RKO (cell line): ENCODE measurements around the gene ZNF460.
A peak's percentile ranks its signal among the peaks of the same experiment; 100 is the strongest.

Experiments
- DNase-seq: peaks from one replicate; pipeline ENCODE4 v3.0.0-alpha.2; 2016; ENCODE audit warnings: low spot score

Gene ZNF460

DNA sequence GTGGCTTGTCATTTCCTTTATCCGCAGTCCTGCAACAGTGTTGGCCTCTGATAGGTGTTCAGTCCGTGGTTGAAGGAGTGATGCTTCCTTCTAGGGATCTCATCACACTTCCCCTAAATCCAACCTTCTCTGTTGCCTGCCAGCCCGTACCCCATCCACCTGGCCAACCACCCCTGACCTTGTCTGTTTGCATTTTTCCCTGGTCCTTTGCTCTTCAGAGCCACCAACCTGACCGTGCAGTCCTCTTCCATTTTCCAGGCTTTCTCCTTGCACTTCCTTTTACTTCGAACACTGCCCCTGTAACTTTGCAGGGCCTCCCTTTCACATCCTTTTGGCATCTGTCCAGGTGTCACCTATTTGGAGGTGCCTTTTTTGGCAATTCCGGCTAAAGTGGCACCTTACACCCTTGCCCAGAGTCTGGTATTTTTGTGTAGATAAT lies 696 bp downstream of the ZNF460 start:
- peak; percentile 37 for DNase-seq

DNA sequence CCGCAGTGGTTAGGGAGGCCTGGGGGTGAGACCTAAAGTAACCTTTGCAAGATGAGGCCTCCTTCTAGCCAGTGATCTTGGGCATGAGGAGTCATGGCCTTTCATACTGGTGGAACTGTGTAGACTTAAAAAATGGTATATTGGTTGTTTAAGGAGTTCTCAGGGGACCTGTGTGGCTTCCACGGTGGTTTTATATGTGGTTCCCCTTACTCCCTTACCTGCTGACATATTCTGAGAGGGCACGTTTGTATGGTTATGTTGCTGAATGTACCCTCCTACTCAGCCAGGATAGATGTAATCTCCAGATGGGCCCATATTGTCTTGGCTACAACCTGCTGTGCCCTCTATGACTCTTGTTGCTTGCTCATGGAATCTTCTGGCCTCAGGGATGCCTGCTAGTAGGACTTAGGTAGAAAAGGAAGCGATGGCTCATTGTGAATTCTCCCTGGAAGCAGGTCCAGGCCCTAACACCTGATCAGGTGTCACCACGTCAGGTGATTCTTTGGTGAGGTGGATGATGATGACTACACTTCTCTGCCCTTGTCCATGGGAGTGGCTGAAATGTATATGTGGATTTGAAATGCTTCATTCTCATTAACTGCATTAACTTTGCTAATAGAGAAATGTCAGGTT lies 1.8 kb downstream of the ZNF460 start:
- peak; percentile 29 for DNase-seq

DNA sequence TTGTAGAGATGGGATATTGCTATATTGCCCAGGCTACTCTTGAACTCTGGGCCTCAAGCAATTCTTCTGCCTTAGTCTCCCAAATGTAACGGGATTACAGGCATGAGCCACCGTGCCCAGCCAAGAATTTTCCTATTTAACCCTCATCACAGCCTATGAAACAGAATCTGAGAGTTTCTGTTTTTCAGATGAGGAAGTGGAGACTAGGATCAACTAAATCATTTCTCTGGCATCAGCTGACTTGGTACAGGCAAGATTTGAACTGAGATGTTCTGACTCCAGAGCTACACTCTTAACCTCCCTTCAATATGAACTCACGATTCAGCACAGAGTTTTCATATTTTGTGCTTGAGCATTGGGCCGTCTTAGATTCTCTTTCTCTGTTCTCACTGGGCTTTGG lies 8.1 kb downstream of the ZNF460 start:
- DNase-seq, result no peak

GRCh38 chr19:57290970-57291369 lies 10.7 kb downstream of the ZNF460 start:
- no peak for DNase-seq

DNA sequence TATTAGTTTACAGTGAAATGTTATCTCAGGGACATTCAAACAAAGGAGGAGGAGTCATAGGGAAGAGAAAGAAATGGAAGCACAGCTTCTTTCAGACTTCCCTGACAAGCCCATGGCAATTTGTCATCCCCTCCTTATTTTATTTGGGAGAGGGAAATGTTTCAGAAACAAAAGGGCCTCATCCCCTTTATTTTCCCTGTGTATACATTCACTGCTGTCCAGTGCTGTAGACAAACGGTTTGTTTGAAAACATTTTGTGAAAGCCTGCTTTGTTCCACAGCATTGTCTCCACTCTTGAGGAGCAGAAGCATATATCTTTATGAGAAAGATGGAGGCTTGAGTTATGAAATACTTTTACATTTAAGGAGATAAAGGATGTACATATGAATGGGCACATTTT lies 12.3 kb downstream of the ZNF460 start:
- no peak for DNase-seq

DNA sequence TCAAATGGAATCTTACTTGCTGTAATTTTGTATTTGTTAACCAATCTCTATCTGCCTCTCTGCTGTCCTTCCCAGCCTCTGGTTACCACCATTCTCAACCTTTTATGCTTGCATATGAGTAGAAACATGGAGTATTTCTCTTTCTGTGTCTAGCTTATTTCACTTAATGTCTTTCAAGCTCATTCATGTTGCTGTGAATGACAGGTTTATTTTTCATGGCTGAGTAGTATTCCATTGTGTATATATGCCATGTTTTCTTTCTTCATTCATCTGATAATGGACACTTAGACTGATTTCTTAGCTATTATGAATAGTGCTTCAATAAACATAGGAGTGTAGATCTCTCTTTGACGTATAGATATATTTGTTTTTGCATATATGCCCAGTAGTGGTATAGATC lies 13.4 kb downstream of the ZNF460 start:
- no peak for DNase-seq

DNA sequence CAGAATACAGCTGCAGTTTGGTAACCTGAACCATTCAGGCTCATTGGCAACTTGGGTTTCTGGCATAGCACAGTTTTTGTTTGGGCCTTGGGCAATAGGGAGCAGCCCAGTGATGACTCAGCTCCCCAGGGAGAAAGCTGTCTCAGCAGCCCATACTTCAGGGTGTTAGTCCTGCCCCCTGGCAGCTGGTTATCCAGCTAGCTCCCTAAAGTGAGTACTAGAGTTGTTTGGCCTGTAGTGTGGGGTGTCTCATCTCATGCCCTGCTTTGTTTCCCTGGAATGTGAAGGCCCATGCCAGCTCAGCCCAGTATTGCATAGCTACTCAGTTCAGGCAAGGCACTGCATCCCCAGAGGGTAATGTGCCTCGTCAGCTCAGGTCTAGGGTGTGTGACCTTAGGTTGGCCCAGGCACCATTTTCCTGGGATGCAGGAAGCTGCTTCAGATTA lies 21.8 kb downstream of the ZNF460 start:
- DNase-seq, result peak; percentile 66

GRCh38 chr19:57302727-57303401 lies 22.6 kb downstream of the ZNF460 start:
- DNase-seq, result peak; percentile 19

DNA sequence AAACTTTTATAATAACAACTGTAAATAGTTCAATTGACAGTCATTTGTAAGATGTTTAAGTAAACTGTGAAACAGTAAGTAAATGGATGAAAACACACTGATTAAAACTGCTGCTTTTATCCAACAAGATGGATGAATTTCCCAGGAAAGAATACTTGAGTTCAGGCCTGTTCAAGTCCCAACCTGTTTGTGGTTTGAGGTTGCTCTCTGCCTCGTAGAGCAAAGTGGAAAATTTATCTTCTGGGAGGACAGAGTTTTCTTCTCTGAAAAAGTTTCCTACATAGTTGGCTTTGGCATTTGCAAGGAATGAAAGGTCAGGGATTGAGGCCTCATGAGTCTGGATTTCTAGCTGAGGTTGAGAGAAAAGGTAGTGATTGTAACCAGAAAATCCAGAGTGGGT lies 24.8 kb downstream of the ZNF460 start:
- no peak for DNase-seq

DNA sequence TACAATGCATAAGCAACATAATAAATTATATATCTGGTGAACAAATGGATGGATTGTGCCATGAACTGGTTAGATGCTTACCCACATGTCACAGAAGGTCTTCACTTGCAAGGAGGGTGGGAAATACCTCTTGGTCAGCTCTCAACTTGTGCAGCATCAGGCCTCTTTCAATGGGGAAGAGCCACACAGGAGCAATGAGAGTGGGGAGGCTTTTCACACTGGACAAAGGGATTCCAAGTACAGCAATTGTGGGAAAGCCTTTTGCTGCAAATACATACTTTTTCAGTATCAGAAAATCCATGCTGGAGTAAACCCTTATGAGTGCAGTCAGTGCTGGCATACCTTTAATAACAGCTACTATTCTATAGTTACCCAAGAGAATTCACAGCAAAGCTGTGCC lies 28.2 kb downstream of the ZNF460 start:
- no peak for DNase-seq

DNA sequence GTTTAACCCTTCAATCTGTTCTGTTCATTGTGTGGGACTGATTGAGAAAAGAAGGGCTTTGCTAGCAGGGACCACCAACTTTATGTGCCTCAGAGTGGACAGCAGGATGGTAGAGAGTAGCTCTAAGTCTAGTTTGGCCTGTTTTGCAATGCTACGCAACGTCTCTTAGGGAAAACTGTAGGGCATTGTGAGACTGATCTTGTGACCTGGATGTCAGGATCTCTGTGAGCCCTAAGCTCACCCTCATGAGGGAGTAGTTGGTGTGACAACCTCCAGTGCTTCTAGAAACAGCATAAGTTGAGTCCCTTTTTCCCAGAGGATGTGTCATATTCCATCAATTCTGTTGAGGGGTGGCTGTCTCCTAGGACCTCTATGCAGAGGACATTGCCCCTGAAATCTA lies 30.5 kb downstream of the ZNF460 start:
- DNase-seq, result no peak

DNA sequence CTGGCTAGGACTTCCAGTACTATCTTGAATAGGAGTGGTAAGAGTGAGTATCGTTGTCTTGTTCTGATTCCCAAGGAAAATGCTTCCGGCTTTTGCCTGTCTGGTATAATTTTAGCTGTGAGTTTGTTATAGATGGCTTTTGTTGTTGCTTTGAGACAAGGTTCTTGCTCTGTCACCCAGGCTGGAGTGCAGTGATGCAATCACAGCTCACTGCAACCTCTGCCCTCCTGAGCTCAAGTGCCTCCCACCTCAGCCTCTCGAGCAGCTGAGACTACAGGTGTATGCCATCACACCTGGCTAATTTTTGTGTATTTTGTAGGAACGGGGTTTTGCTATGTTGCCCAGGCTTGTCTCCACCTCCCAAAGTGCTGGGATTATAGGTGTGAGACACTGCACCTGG lies 33.9 kb downstream of the ZNF460 start:
- no peak for DNase-seq

- DNase-seq, result no peak
Measured at GRCh38 chr19:57317503-57317902, 37.2 kb downstream of the ZNF460 start.

DNA sequence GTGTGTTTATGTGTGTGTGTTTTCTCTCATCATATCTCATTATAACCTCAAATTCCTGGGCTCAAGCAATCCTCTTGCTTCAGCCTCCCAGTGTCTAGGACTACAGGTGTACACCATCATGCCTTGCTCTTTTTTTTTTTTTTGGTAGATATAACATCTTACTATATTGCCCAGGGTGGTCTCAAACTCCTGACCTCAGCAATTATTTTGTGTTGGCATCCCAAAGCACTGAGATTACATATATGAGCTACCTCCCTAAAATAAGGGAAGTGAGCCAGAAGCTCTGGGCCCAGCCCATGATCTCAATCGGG lies 39.5 kb downstream of the ZNF460 start:
- peak; percentile 7 for DNase-seq

- peak; percentile 89 for DNase-seq
Measured at GRCh38 chr19:57320180-57321084, 40.1 kb downstream of the ZNF460 start, which contains the start of gene ZNF543. ZNF543 (plus strand) TSS chr19:57320472; CDS start chr19:57320854, 382 bp downstream.

DNA sequence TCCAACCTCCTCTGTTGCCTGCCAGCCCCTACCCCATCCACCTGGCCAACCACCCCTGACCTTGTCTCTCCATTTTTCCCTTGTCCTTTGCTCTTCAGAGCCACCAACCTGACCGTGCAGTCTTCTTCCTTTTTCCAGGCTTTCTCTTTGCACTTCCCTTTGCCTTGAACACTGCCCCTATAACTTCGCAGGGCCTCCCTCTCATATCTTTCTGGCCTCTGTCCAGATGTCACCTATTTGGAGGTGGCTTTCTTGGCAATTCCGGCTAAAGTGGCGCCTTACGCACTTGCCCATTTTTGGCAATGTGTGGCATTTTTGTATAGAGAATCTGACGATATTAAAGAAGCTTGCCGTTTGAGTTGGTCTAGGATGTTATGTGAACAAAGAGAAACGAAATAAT lies 40.8 kb downstream of the ZNF460 start:
- peak; percentile 16 for DNase-seq

DNA sequence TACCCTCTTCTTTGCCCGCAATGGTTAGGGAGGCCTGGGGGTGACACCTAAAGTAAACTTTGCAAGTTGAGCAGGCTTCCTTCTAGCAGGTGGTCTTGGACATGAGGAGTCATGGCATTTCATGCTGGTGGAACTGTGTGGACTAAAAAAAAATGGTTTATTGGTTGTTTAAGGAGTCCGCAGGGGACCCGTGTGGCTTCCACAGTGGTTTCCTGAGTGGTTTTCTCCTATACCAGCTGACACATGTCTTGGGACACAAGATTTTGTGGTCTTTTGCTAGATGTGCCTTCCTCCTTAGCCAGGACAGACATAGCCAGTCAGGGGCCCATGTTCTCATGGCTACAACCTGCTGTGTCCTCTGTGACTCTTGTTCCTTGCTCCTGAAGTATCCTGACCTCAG lies 41.5 kb downstream of the ZNF460 start:
- no peak for DNase-seq

DNA sequence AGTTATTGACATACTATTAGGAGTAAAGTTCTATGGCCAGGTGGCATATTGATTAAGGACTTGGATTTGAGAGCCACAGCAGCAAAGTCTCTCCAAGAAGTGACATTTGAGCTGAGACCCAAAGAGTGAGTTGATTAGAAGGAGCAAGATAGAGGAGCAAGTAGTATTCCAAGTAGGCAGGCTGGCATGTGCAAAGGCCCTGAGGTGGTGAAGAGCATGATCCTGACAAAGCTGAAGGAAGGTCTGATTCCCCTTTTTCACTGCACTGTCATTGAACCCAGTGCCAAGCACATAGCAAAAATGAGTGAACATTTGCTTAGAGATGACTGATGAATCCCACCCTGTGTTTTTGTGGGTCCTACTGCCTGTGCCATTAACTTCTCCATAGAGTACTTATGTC lies 44.7 kb downstream of the ZNF460 start:
- no peak for DNase-seq

- no peak for DNase-seq
Measured at GRCh38 chr19:57327993-57328392, 47.7 kb downstream of the ZNF460 start.

DNA sequence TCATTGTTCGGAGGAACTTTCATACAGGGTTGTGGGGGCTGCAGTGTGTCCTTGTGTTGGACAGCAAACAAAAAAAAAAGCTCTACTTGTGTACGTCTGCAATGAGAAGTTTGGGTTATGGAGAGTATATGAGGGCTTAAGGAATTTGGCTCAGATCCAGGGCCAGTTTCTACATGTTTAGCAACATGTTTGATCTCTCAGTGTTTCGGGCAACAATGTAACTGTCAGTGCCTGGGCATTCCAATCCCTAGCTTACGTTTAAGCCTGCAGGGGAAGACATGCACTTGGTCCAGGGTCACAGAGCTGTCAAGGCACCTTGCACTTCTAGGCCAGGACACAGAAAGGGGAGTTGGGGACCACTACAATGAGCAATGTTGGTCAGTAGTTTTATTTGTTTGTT lies 53.9 kb downstream of the ZNF460 start:
- DNase-seq, result no peak

GRCh38 chr19:57338877-57339276 lies 58.6 kb downstream of the ZNF460 start:
- no peak for DNase-seq

DNA sequence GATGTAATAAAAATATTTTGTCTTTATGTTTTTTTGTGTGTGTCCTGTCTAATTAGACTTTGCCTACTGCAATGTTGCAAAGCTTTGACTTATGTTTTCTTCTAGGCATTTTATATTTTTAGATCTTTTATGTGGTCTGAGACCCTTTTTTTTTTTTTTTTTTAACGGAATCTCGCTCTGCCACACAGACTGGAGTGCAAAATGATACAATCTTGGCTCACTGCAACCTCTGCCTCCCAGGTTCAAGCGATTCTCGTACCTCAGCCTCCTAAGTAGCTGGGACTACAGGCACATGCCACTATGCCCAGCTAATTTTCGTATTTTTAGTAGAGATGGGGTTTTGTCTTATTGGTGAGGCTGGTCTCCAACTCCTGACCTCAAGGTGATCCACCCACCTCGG lies 62.3 kb downstream of the ZNF460 start:
- DNase-seq, result no peak
